Keratinocyte (primary cell): ENCODE data around the gene CCDC87. TPM values are rescaled to one million over a fixed set of nuclear protein-coding genes. Genes with fewer than 3 reads are reported as not detected.

Source experiments
- DNase-seq: peaks from one replicate; pipeline ENCODE4 v3.0.0-alpha.2; 2011; ENCODE audit warnings: low read depth, missing footprints, low spot score
- FAIRE-seq: peaks from 2 replicates; lab custom pipeline; 2011; peaks lifted over from hg19 to GRCh38; lab: Jason Lieb, UNC
- H2AFZ ChIP-seq: 2 replicates; pipeline ENCODE4 v1.6.0; 2012; ENCODE audit warnings: low read length, control low read depth, inconsistent platforms; ENCODE audit not compliant: control insufficient read depth
- H3K27ac ChIP-seq: 2 replicates; pipeline ENCODE4 v1.5.1; 2011; ENCODE audit warnings: low read length; ENCODE audit not compliant: control insufficient read depth, insufficient read depth
- H3K27me3 ChIP-seq: 3 replicates; pipeline ENCODE4 v1.6.0; 2011; ENCODE audit warnings: low read length; ENCODE audit not compliant: control insufficient read depth, insufficient read depth; ENCODE audit errors: extremely low read depth
- H3K36me3 ChIP-seq, 2 experiments: 2 replicates in 1 of 2; 3 replicates in 1 of 2; pipeline ENCODE4 v1.5.1; 2011; ENCODE audit warnings: low read length in 2 of 2, mild to moderate bottlenecking in 1 of 2; ENCODE audit not compliant: control insufficient read depth in 2 of 2, insufficient read depth in 2 of 2; ENCODE audit errors: extremely low read depth in 1 of 2
- H3K4me1 ChIP-seq: 3 replicates; pipeline ENCODE4 v1.5.1; 2011; ENCODE audit warnings: low read length; ENCODE audit not compliant: control insufficient read depth, insufficient read depth; ENCODE audit errors: extremely low read depth
- H3K4me2 ChIP-seq: 3 replicates; pipeline ENCODE4 v1.6.0; 2011; ENCODE audit warnings: low read depth, low read length; ENCODE audit not compliant: control insufficient read depth, insufficient read depth; ENCODE audit errors: extremely low read depth
- H3K4me3 ChIP-seq, 3 experiments: fragments of 200-600 bp in 1 of 3; sonication (generic) in 1 of 3; 2 replicates in 2 of 3; 3 replicates in 1 of 3; pipeline ENCODE4 v1.5.1; 2011 to 2016; ENCODE audit warnings: low read length in 3 of 3, mild to moderate bottlenecking in 3 of 3, control low read depth in 2 of 3, inconsistent platforms in 1 of 3, low read depth in 1 of 3, mixed read lengths in 1 of 3, mixed run types in 1 of 3, moderate library complexity in 1 of 3; ENCODE audit not compliant: control insufficient read depth in 2 of 3, insufficient read depth in 2 of 3; ENCODE audit errors: extremely low read depth in 1 of 3
- H3K79me2 ChIP-seq: 2 replicates; pipeline ENCODE4 v1.6.0; 2012; ENCODE audit warnings: low read length; ENCODE audit not compliant: control insufficient read depth, insufficient read depth
- H3K9ac ChIP-seq: 3 replicates; pipeline ENCODE4 v1.6.0; 2011; ENCODE audit warnings: low read length; ENCODE audit not compliant: control insufficient read depth, insufficient read depth; ENCODE audit errors: extremely low read depth
- H3K9me1 ChIP-seq: 3 replicates; pipeline ENCODE4 v1.6.0; 2011; ENCODE audit warnings: low read length; ENCODE audit not compliant: control insufficient read depth, insufficient read depth; ENCODE audit errors: extremely low read depth
- H3K9me3 ChIP-seq: 2 replicates; pipeline ENCODE4 v1.5.1; 2012; ENCODE audit warnings: low read depth, low read length; ENCODE audit not compliant: control insufficient read depth
- H4K20me1 ChIP-seq: 3 replicates; pipeline ENCODE4 v1.6.0; 2011; ENCODE audit warnings: low read length; ENCODE audit not compliant: control insufficient read depth, insufficient read depth; ENCODE audit errors: extremely low read depth
- CTCF ChIP-seq, 3 experiments: IDR thresholded peaks in 1 of 3; conservative IDR thresholded peaks in 1 of 3; optimal IDR thresholded peaks in 1 of 3; 2 replicates in 2 of 3; 3 replicates in 1 of 3; pipeline versions ENCODE3 to v1.5.1; 2011; ENCODE audit warnings: low read length in 3 of 3, mild to moderate bottlenecking in 3 of 3, moderate library complexity in 2 of 3, control low read depth in 1 of 3, inconsistent platforms in 1 of 3; ENCODE audit not compliant: insufficient read depth in 2 of 3; ENCODE audit errors: extremely low read depth in 1 of 3
- EZH2 ChIP-seq: IDR thresholded peaks from one replicate; pipeline ENCODE4 v1.6.1; 2012; ENCODE audit warnings: inconsistent platforms, mild to moderate bottlenecking, low read length, moderate library complexity
- dilution Hi-C: fragments of 300-500 bp; cut with MboI; formaldehyde crosslinking; loops from one replicate; pipeline ENCODE4 v1.7.0; 2020; ENCODE audit warnings: low sequenced_read_pairs; ENCODE audit not compliant: extremely low pct_ligation_motif_present
- polyA plus RNA-seq, 5 experiments: library from polyadenylated mRNA; depleted of rRNA in 3 of 5; stranded (reverse) in 3 of 5; stranded (forward) in 1 of 5; unstranded in 1 of 5; fragments of >200 nt; gene quantifications; 1 replicate in 1 of 5; 2 replicates in 3 of 5; 3 replicates in 1 of 5; pipeline versions ENCODE4 v1.2.1 to v1.2.3, GENCODE V29; 2011 to 2012; ENCODE audit warnings: missing spikeins in 2 of 5, low read depth in 1 of 5, low replicate concordance in 1 of 5

Gene CCDC87
- polyA plus RNA-seq, 1 donor (not counting 4 experiments of a cell fraction or from before 2014, with no cell fraction given): 0.07 TPM

- DNase-seq (no peak), FAIRE-seq (no peak)
- TF ChIP-seq CTCF (optimal IDR thresholded peaks at IDR 0.05 in 1 of 3, IDR thresholded peaks at IDR 0.05 in 1 of 3, conservative IDR thresholded peaks at IDR 0.05 in 1 of 3; ENCODE audit: extremely low read depth in 1 of 3, insufficient read depth in 2 of 3, low read length in 3 of 3) (no peak), EZH2 (no peak)
- Histone ChIP-seq H3K9me3 (no peaks in the 10 kb centered on the region), H3K4me1 (peaks cover 49% of the 10 kb centered on the region), H3K36me3 (peaks cover 13 to 27% of the 10 kb centered on the region in 2 experiments), H3K9me1 (peaks cover 3% of the 10 kb centered on the region), H3K4me3 (peak overlapping the region in 1 of 3 experiments; percentile 50), H2AFZ (no peak overlapping the region), H3K27me3 (no peaks in the 10 kb centered on the region), H3K9ac (peak overlapping the region; percentile 97), H4K20me1 (peaks cover 31% of the 10 kb centered on the region), H3K79me2 (peaks cover 90% of the 10 kb centered on the region), H3K4me2 (peak overlapping the region; percentile 72), H3K27ac (peak overlapping the region; percentile 36)
- dilution Hi-C loops: no loop called here
Measured at GRCh38 chr11:66637557-66638176, 44.8 kb upstream of the CCDC87 start.

GRCh38 chr11:66636411-66636810 is 43.5 kb upstream of the CCDC87 start:
- TF ChIP-seq EZH2: no peak
- TF ChIP-seq CTCF (optimal IDR thresholded peaks at IDR 0.05 in 1 of 3, IDR thresholded peaks at IDR 0.05 in 1 of 3, conservative IDR thresholded peaks at IDR 0.05 in 1 of 3; ENCODE audit: extremely low read depth in 1 of 3, insufficient read depth in 2 of 3, low read length in 3 of 3): no peak
- Histone ChIP-seq H2AFZ (no peak overlapping the region), H3K4me2 (no peak overlapping the region), H3K9me1 (peaks cover 3% of the 10 kb centered on the region), H3K79me2 (peaks cover 90% of the 10 kb centered on the region), H4K20me1 (peaks cover 21% of the 10 kb centered on the region), H3K9me3 (no peaks in the 10 kb centered on the region), H3K4me1 (peaks cover 36% of the 10 kb centered on the region), H3K4me3 (no peak overlapping the region), H3K36me3 (peaks cover 13 to 22% of the 10 kb centered on the region in 2 experiments), H3K9ac (no peak overlapping the region), H3K27ac (no peak overlapping the region), H3K27me3 (no peaks in the 10 kb centered on the region)
- FAIRE-seq (no peak), DNase-seq (no peak)
- dilution Hi-C loops: no loop called here
